K562 (cell line): ENCODE measurements around the gene ARHGAP15.

ENCODE experiments used
- CREB1 ChIP-seq, 2 experiments: sonication (generic) in 1 of 2; formaldehyde crosslinking in 1 of 2; IDR thresholded peaks; 2 replicates each; pipeline versions ENCODE4 v1.6.1 to v1.8.0; 2012 to 2022; ENCODE audit warnings: inconsistent platforms in 1 of 2, mild to moderate bottlenecking in 1 of 2, missing genetic modification reagents in 1 of 2, moderate library complexity in 1 of 2
- IRF2 ChIP-seq: sonication (generic); formaldehyde crosslinking; IDR thresholded peaks from 2 replicates; pipeline ENCODE4 v1.8.1; 2022; ENCODE audit warnings: mild to moderate bottlenecking, missing genetic modification reagents
- NRF1 ChIP-seq, 2 experiments: fragments of 450-650 bp; IDR thresholded peaks in 1 of 2; conservative IDR thresholded peaks in 1 of 2; 2 replicates each; pipeline ENCODE4 v1.6.1; 2014; ENCODE audit warnings: mild to moderate bottlenecking in 2 of 2

- no peak for TF ChIP-seq IRF2 (CRISPR knock-in tag)
- TF ChIP-seq NRF1 (conservative IDR thresholded peaks at IDR 0.05 in 1 of 2, IDR thresholded peaks at IDR 0.05 in 1 of 2) = no peak
- TF ChIP-seq CREB1 (IDR thresholded peaks at IDR 0.05) = no peak
- no peak for TF ChIP-seq CREB1 (CRISPR knock-in tag; IDR thresholded peaks at IDR 0.05)
Observed at GRCh38 chr2:143480601-143481236, 351.5 kb downstream of the ARHGAP15 start.
